Pancreas (tissue), 10 donors: ENCODE results near the gene ABCB11. TPM values are rescaled to one million over a fixed set of nuclear protein-coding genes. Genes with fewer than 3 reads are reported as not detected.

Experiments
- ATAC-seq, 4 donors: fragments of 200-7000 bp; cut with Tn5 transposase; one replicate each; pipeline versions ENCODE4 v1.8.0 to v1.9.1; 2020; ENCODE audit warnings: mild to moderate bottlenecking in 4 of 4, moderate library complexity in 4 of 4
- DNase-seq, 6 donors: peaks; one replicate each; pipeline ENCODE4 v3.0.0-alpha.2; 2020
- FAIRE-seq: peaks from 2 replicates; lab custom pipeline; 2012; peaks lifted over from hg19 to GRCh38; lab: Jason Lieb, UNC
- H3K27ac ChIP-seq, 4 donors: fragments of 200-600 bp; sonication (generic); 1 replicate in 3 of 4; 2 replicates in 1 of 4; pipeline versions ENCODE4 v1.5.0 to v1.8.0; 2020
- H3K27me3 ChIP-seq, 4 donors: fragments of 200-600 bp; one replicate each; pipeline ENCODE4 v1.8.0; 2021
- H3K36me3 ChIP-seq, 3 donors: fragments of 200-600 bp; sonication (generic) in 1 of 3; one replicate each; pipeline versions ENCODE4 v1.5.0 to v1.8.0; 2020 to 2021
- H3K4me1 ChIP-seq, 3 donors: fragments of 200-600 bp; one replicate each; pipeline ENCODE4 v1.8.0; 2021
- H3K4me3 ChIP-seq, 4 donors: fragments of 200-600 bp; sonication (generic) in 2 of 4; one replicate each; pipeline versions ENCODE4 v1.5.0 to v1.8.0; 2020 to 2021
- H3K9me3 ChIP-seq, 4 donors: fragments of 200-600 bp; one replicate each; pipeline ENCODE4 v1.8.0; 2021
- WGBS, 2 donors: extraction: QIAGEN DNeasy Blood & Tissue Kit; methylation state at CpG; one replicate each; pipeline ENCODE4 v1.1.7; 2013; 5-methylcytosine and 5-hydroxymethylcytosine counted together
- intact Hi-C, 3 donors: fragments of 100-400 bp; cut with DNase I; formaldehyde crosslinking; loops; one replicate each; pipeline versions ENCODE4 v1.11.1 to v1.14.2; 2022
- polyA plus RNA-seq, 2 donors: library from polyadenylated mRNA; stranded (reverse); fragments of 200-250 nt; gene quantifications; one replicate each; pipeline ENCODE4 v1.2.3, GENCODE V29; 2013
- total RNA-seq, 6 donors: library from RNA; stranded (reverse); fragmentation: NEBNext Ultra II Directional in 4 of 6; extraction: Animal tissue kit (Norgen Biotek cat#: 25700) in 4 of 6; gene quantifications; one replicate each; pipeline versions ENCODE4 v1.2.1 to v1.2.4, GENCODE V29; 2021 to 2023
- TF ChIP-seq, protein P1 (sequence below), 4 donors: fragments of 200-600 bp; sonication (generic) in 3 of 4; IDR thresholded peaks; one replicate each; pipeline versions ENCODE4 v1.5.0 to v1.8.0; 2021; ENCODE audit warnings: antibody characterized with exemption in 4 of 4
- donor health status: healthy with polysubstance abuse.
- donor health status: DM: no; HTN: no; CAD: no; lungs with moderate emphysema.
- donor health status: DM: no; HTN: no; CAD: no.
- donor health status: control.
- donor health status: control.
- donor health status: Bipolar disorder and iron deficiency.
- donor health status: DM: yes; HTN: yes; CAD: no.
- donor health status: DM: no; HTN: no; CAD: no.
- donor health status: DM: no; HTN: no; CAD: no.
- donor health status: DM: yes; HTN: yes; CAD: no.

ABCB11 gene
- total and polyA plus RNA-seq, 8 donors = 0.02 to 0.12 (median 0.04) TPM; not detected in 2

DNA sequence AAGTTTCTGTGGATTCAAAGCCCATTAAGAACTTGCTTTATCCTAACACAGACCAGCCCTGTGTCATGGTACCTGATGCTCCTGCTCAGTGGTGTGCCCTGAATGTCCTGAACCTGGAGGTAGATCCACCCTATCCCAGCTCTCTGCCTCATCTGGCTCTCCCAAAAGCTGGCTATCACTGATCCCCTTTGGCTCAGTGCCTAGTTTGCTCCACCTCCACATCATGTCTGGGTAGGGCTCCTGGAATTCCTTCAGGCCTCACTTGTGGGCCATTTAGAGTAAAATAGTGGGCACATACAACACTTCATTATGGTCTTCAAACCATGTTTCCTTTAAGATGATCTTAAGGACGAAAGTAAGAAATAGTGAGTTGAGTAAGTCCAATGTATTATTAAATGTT lies 4.8 kb upstream of the ABCB11 start:
- no peaks in the 10 kb centered on the region for H3K36me3 ChIP-seq
- intact Hi-C loops = no loop called here
- no peaks in the 10 kb centered on the region for H3K27me3 ChIP-seq
- H3K27ac ChIP-seq = no peak overlapping the region
- no peaks in the 10 kb centered on the region for H3K4me1 ChIP-seq
- no peak overlapping the region for H3K4me3 ChIP-seq
- DNase-seq (no peak), FAIRE-seq (no peak), ATAC-seq (no peak)
- TF ChIP-seq, protein P1, sequence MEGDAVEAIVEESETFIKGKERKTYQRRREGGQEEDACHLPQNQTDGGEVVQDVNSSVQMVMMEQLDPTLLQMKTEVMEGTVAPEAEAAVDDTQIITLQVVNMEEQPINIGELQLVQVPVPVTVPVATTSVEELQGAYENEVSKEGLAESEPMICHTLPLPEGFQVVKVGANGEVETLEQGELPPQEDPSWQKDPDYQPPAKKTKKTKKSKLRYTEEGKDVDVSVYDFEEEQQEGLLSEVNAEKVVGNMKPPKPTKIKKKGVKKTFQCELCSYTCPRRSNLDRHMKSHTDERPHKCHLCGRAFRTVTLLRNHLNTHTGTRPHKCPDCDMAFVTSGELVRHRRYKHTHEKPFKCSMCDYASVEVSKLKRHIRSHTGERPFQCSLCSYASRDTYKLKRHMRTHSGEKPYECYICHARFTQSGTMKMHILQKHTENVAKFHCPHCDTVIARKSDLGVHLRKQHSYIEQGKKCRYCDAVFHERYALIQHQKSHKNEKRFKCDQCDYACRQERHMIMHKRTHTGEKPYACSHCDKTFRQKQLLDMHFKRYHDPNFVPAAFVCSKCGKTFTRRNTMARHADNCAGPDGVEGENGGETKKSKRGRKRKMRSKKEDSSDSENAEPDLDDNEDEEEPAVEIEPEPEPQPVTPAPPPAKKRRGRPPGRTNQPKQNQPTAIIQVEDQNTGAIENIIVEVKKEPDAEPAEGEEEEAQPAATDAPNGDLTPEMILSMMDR (IDR thresholded peaks at IDR 0.05) = no peak
- no peaks in the 10 kb centered on the region for H3K9me3 ChIP-seq
- WGBS, 2 donors = 63 to 67% methylated on average over 1 of the region's 1 CpG

DNA sequence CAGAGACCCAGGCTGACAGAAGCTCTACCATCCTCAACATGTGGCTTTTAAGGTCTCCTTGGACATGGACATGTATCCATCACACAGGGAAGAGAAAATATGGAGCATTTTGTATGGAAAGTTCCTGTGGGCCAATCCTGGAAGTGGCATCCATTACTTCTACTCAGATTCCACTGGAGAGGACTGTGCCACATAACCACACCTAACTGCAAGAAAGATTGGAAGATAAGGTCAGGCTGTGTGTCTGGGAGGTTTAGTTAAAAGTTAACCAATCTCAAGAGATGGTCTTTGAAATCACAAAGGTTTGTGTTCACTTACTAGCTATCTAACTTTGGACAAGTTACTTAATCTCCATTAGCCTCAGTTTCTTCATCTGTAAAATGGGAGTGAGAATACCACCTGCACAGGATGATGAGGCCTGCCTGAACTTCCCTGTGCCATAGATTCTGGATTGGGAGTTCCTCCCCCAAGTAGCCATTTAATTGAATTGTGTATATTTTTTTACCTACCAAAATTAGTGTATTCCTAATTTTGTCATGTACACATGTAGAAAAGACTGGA lies 3.9 kb upstream of the ABCB11 start:
- FAIRE-seq = no peak
- H3K36me3 ChIP-seq = no peaks in the 10 kb centered on the region
- no peaks in the 10 kb centered on the region for H3K27me3 ChIP-seq
- H3K27ac ChIP-seq = no peak overlapping the region
- TF ChIP-seq, protein P1 (IDR thresholded peaks at IDR 0.05) = no peak
- no peaks in the 10 kb centered on the region for H3K4me1 ChIP-seq
- ATAC-seq = no peak
- DNase-seq = no peak
- no peaks in the 10 kb centered on the region for H3K9me3 ChIP-seq
- no peak overlapping the region for H3K4me3 ChIP-seq
- intact Hi-C loops = no loop called here

DNA sequence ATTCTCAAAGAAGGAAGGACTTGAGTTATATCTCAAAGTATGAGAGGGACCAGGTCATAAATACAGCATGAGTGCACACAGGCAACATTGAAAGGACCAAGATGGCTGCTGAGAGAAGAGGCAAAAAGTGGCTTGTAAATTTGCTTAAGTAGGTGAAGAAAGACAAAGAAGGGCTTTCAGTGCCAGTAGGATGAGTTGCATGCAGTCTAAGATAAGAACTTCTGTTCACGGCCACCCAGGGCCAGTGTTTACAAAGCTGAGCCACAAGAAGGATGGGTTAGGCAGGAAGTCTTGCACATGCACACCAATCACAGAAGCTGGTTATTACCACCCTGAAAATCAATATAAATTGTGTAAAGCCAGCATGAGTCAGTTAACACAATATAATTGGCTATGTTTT lies 3.1 kb upstream of the ABCB11 start:
- Histone ChIP-seq H3K4me1 (no peaks in the 10 kb centered on the region), H3K27me3 (no peaks in the 10 kb centered on the region), H3K9me3 (no peaks in the 10 kb centered on the region), H3K36me3 (no peaks in the 10 kb centered on the region), H3K4me3 (no peak overlapping the region), H3K27ac (no peak overlapping the region)
- ATAC-seq = peak in 2 of 4 donors; percentile 54 to 56
- intact Hi-C loops = no loop called here
- TF ChIP-seq, protein P1 (IDR thresholded peaks at IDR 0.05) = no peak
- WGBS, 2 donors = 32 to 41% methylated on average over 1 of the region's 1 CpG
- DNase-seq = no peak
- no peak for FAIRE-seq

DNA sequence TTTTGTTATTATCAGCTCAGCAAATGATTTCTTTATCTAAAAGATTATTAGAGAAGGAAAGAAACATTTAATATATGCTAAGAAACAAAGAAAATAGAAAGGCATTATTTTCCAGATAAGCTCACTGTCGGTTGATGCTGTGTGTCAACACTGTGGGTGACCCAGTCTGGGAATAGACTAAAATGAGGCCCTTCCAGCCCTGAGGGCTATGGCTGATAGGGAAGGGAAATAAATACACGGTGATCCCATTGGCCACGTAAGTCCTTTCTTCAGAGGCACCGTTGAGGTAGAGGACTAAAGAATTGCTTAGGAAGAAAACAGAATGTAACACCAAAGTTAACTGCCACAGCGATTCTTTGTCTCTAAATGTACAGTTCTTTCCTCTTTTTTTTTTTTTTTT lies 1.8 kb downstream of the ABCB11 start:
- WGBS, 2 donors = 64 to 73% methylated on average over 5 of the region's 5 CpGs
- intact Hi-C loops = no loop called here
- H3K36me3 ChIP-seq = no peaks in the 10 kb centered on the region

DNA sequence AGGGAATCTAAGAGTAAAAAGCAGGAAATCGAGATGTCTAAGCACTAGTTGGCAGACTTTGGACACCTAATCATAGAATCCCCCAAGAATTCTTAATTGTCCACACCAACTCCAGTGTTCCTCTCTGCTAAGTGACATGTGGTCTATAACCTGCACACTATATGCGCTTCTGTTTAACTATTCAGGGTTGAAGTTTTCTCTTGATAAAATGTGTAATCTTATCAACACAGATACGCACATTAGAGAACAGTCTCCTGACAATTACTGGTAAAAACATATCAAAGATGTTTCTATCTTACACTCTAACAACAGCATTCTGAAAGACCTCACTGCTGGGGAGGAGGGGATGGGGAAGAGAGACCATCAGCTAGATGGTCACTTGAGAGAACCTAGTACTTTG lies 3.9 kb downstream of the ABCB11 start:
- Histone ChIP-seq H3K27ac (no peak overlapping the region), H3K27me3 (no peaks in the 10 kb centered on the region), H3K4me3 (no peak overlapping the region), H3K36me3 (no peaks in the 10 kb centered on the region), H3K9me3 (no peaks in the 10 kb centered on the region), H3K4me1 (no peaks in the 10 kb centered on the region)
- WGBS, 2 donors = 56 to 57% methylated on average over 3 of the region's 3 CpGs
- TF ChIP-seq, protein P1 (IDR thresholded peaks at IDR 0.05) = no peak
- FAIRE-seq (no peak), DNase-seq (no peak), ATAC-seq (no peak)
- intact Hi-C loops = no loop called here

More for the DNA sequence above, 1.8 kb downstream of the ABCB11 start:
- TF ChIP-seq, protein P1 (IDR thresholded peaks at IDR 0.05) = no peak
- H3K4me1 ChIP-seq = no peaks in the 10 kb centered on the region
- ATAC-seq = no peak
- no peak for DNase-seq
- FAIRE-seq = no peak
- H3K9me3 ChIP-seq = no peaks in the 10 kb centered on the region
- H3K27me3 ChIP-seq = no peaks in the 10 kb centered on the region
- H3K27ac ChIP-seq = no peak overlapping the region
- no peak overlapping the region for H3K4me3 ChIP-seq
